HepG2 (cell line): ENCODE data around the gene TRAPPC5. TPM values are rescaled to one million over a fixed set of nuclear protein-coding genes. Genes with fewer than 3 reads are reported as not detected.

Experiments used
- ARID4A ChIP-seq: sonication (generic); formaldehyde crosslinking; IDR thresholded peaks from 2 replicates; pipeline ENCODE4 v1.5.0; 2020; ENCODE audit warnings: mild to moderate bottlenecking, missing genetic modification reagents, borderline replicate concordance
- ARNT2 ChIP-seq: sonication (generic); formaldehyde crosslinking; IDR thresholded peaks from 2 replicates; pipeline ENCODE4 v1.8.0; 2022; ENCODE audit warnings: mild to moderate bottlenecking, low read depth, missing genetic modification reagents, moderate library complexity
- ATRX ChIP-seq: sonication (generic); formaldehyde crosslinking; IDR thresholded peaks from 2 replicates; pipeline ENCODE4 v1.4.0; 2020; ENCODE audit warnings: missing genetic modification reagents, borderline replicate concordance
- CREM ChIP-seq, 2 experiments: sonication (generic) in 1 of 2; formaldehyde crosslinking in 1 of 2; IDR thresholded peaks; 2 replicates each; pipeline versions ENCODE4 v1.4.0 to v1.6.1; 2016 to 2020; ENCODE audit warnings: antibody characterized with exemption in 1 of 2, mild to moderate bottlenecking in 1 of 2, missing genetic modification reagents in 1 of 2
- E2F1 ChIP-seq: sonication (generic); formaldehyde crosslinking; IDR thresholded peaks from 2 replicates; pipeline ENCODE4 v1.5.0; 2020; ENCODE audit warnings: missing genetic modification reagents
- KDM4B ChIP-seq: sonication (generic); formaldehyde crosslinking; IDR thresholded peaks from 2 replicates; pipeline ENCODE4 v1.4.0; 2020; ENCODE audit warnings: missing genetic modification reagents
- KMT2A ChIP-seq: sonication (generic); formaldehyde crosslinking; IDR thresholded peaks from 2 replicates; pipeline ENCODE4 v1.4.0; 2020; ENCODE audit warnings: missing genetic modification reagents
- MIXL1 ChIP-seq: IDR thresholded peaks from 2 replicates; pipeline ENCODE4 v1.6.1; 2016
- NR2F6 ChIP-seq, 2 experiments: IDR thresholded peaks; 2 replicates each; pipeline ENCODE4 v1.6.1; 2016; ENCODE audit warnings: antibody characterized with exemption in 1 of 2, mild to moderate bottlenecking in 1 of 2
- PAX8 ChIP-seq: sonication (generic); formaldehyde crosslinking; IDR thresholded peaks from 2 replicates; pipeline ENCODE4 v1.8.0; 2022; ENCODE audit warnings: mild to moderate bottlenecking, missing genetic modification reagents, borderline replicate concordance
- TAF15 ChIP-seq: fragments of 200-400 bp; formaldehyde crosslinking; IDR thresholded peaks from one replicate; pipeline ENCODE4 v1.6.1; 2018; ENCODE audit warnings: mild to moderate bottlenecking, low read depth, low read length; ENCODE audit not compliant: poor library complexity, severe bottlenecking
- ZNF34 ChIP-seq: sonication (generic); formaldehyde crosslinking; IDR thresholded peaks from 2 replicates; pipeline ENCODE4 v1.4.0; 2020; ENCODE audit warnings: mild to moderate bottlenecking, missing genetic modification reagents, borderline replicate concordance
- ZNF557 ChIP-seq: sonication (generic); formaldehyde crosslinking; IDR thresholded peaks from 2 replicates; pipeline ENCODE4 v1.4.0; 2020; ENCODE audit warnings: missing genetic modification reagents
- polyA plus RNA-seq, 8 experiments: library from polyadenylated mRNA; depleted of rRNA in 3 of 8; stranded (reverse) in 7 of 8; unstranded in 1 of 8; fragments of >200 nt; fragmentation: Illumina TruSeq in 4 of 8; extraction: Trizol in 4 of 8; gene quantifications; 2 replicates each; pipeline versions ENCODE4 v1.2.1 to v1.2.3, GENCODE V29; 2011 to 2016; ENCODE audit warnings: low read depth in 4 of 8, missing spikeins in 1 of 8, mixed read lengths in 1 of 8; ENCODE audit not compliant: insufficient read depth in 1 of 8
- total RNA-seq, 5 experiments: library from RNA; depleted of rRNA; stranded (reverse); fragments of >200 nt; fragmentation: Illumina TruSeq; extraction: Trizol; gene quantifications; 2 replicates each; pipeline ENCODE4 v1.2.3, GENCODE V29; 2016; ENCODE audit warnings: low read depth in 1 of 5
- TF ChIP-seq, protein P1 (sequence below): sonication (generic); formaldehyde crosslinking; IDR thresholded peaks from 2 replicates; pipeline ENCODE4 v1.5.0; 2020; ENCODE audit warnings: mild to moderate bottlenecking, missing genetic modification reagents, moderate library complexity
- TF ChIP-seq, protein P2 (sequence below): sonication (generic); formaldehyde crosslinking; IDR thresholded peaks from 2 replicates; pipeline ENCODE4 v1.4.0; 2020; ENCODE audit warnings: missing genetic modification reagents
- TF ChIP-seq, protein P3 (sequence below): sonication (generic); formaldehyde crosslinking; conservative IDR thresholded peaks from 2 replicates; pipeline ENCODE4 v1.4.0; 2020; ENCODE audit warnings: mild to moderate bottlenecking, missing genetic modification reagents, moderate library complexity

The TRAPPC5 gene
- total and polyA plus RNA-seq, 2 of the 13 experiments (the other 11 are each of a cell fraction or from before 2014, with no cell fraction given): 38.5 to 78.7 TPM

- TF ChIP-seq TAF15 (no peak), CREM (IDR thresholded peaks at IDR 0.05) (no peak), CREM (CRISPR knock-in tag; IDR thresholded peaks at IDR 0.05) (no peak), ARID4A (peak; percentile 82), MIXL1 (CRISPR knock-in tag) (no peak), NR2F6 (IDR thresholded peaks at IDR 0.05) (no peak), NR2F6 (CRISPR knock-in tag; IDR thresholded peaks at IDR 0.05) (no peak), ATRX (CRISPR knock-in tag) (no peak), PAX8 (CRISPR knock-in tag) (no peak), ARNT2 (CRISPR knock-in tag) (peak; percentile 57; the same call in 1 of the 2 replicates), E2F1 (CRISPR knock-in tag) (no peak), KDM4B (CRISPR knock-in tag) (no peak), ZNF557 (CRISPR knock-in tag) (0 out of 2 replicates have a peak, but pooled peaks have one; percentile 47), KMT2A (CRISPR knock-in tag) (no peak), ZNF34 (CRISPR knock-in tag) (no peak)
- TF ChIP-seq, protein P1, sequence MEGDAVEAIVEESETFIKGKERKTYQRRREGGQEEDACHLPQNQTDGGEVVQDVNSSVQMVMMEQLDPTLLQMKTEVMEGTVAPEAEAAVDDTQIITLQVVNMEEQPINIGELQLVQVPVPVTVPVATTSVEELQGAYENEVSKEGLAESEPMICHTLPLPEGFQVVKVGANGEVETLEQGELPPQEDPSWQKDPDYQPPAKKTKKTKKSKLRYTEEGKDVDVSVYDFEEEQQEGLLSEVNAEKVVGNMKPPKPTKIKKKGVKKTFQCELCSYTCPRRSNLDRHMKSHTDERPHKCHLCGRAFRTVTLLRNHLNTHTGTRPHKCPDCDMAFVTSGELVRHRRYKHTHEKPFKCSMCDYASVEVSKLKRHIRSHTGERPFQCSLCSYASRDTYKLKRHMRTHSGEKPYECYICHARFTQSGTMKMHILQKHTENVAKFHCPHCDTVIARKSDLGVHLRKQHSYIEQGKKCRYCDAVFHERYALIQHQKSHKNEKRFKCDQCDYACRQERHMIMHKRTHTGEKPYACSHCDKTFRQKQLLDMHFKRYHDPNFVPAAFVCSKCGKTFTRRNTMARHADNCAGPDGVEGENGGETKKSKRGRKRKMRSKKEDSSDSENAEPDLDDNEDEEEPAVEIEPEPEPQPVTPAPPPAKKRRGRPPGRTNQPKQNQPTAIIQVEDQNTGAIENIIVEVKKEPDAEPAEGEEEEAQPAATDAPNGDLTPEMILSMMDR (CRISPR knock-in tag): no peak
- TF ChIP-seq, protein P2, sequence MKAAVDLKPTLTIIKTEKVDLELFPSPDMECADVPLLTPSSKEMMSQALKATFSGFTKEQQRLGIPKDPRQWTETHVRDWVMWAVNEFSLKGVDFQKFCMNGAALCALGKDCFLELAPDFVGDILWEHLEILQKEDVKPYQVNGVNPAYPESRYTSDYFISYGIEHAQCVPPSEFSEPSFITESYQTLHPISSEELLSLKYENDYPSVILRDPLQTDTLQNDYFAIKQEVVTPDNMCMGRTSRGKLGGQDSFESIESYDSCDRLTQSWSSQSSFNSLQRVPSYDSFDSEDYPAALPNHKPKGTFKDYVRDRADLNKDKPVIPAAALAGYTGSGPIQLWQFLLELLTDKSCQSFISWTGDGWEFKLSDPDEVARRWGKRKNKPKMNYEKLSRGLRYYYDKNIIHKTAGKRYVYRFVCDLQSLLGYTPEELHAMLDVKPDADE (CRISPR knock-in tag): 0 out of 2 replicates have a peak, but pooled peaks have one; percentile 54
- TF ChIP-seq, protein P3, sequence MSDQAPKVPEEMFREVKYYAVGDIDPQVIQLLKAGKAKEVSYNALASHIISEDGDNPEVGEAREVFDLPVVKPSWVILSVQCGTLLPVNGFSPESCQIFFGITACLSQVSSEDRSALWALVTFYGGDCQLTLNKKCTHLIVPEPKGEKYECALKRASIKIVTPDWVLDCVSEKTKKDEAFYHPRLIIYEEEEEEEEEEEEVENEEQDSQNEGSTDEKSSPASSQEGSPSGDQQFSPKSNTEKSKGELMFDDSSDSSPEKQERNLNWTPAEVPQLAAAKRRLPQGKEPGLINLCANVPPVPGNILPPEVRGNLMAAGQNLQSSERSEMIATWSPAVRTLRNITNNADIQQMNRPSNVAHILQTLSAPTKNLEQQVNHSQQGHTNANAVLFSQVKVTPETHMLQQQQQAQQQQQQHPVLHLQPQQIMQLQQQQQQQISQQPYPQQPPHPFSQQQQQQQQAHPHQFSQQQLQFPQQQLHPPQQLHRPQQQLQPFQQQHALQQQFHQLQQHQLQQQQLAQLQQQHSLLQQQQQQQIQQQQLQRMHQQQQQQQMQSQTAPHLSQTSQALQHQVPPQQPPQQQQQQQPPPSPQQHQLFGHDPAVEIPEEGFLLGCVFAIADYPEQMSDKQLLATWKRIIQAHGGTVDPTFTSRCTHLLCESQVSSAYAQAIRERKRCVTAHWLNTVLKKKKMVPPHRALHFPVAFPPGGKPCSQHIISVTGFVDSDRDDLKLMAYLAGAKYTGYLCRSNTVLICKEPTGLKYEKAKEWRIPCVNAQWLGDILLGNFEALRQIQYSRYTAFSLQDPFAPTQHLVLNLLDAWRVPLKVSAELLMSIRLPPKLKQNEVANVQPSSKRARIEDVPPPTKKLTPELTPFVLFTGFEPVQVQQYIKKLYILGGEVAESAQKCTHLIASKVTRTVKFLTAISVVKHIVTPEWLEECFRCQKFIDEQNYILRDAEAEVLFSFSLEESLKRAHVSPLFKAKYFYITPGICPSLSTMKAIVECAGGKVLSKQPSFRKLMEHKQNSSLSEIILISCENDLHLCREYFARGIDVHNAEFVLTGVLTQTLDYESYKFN: no peak; the same call in 1 of the 2 replicates
Observed at GRCh38 chr19:7636691-7637373, 43.8 kb upstream of the TRAPPC5 start, which contains the start of gene STXBP2 (continued).
